HepG2 (cell line): ENCODE data around the gene RBM18. TPM values are rescaled to one million over a fixed set of nuclear protein-coding genes. Genes with fewer than 3 reads are reported as not detected.
A peak's percentile ranks its signal among the peaks of the same experiment; 100 is the strongest.

Experiments
- FLYWCH1 ChIP-seq: sonication (generic); formaldehyde crosslinking; IDR thresholded peaks from 2 replicates; pipeline ENCODE4 v1.8.1; 2023; ENCODE audit warnings: mild to moderate bottlenecking, missing genetic modification reagents
- JARID2 ChIP-seq: sonication (generic); formaldehyde crosslinking; IDR thresholded peaks from 2 replicates; pipeline ENCODE4 v1.8.1; 2023; ENCODE audit warnings: missing genetic modification reagents, inconsistent platforms; ENCODE audit not compliant: insufficient replicate concordance
- KLF16 ChIP-seq, 2 experiments: sonication (generic) in 1 of 2; formaldehyde crosslinking in 1 of 2; IDR thresholded peaks; 2 replicates each; pipeline versions ENCODE4 v1.6.1 to v1.8.0; 2016 to 2023; ENCODE audit warnings: missing genetic modification reagents in 2 of 2, missing compliant biosample characterization in 1 of 2
- LCORL ChIP-seq, 2 experiments: fragments of 450-650 bp in 1 of 2; sonication (generic) in 1 of 2; formaldehyde crosslinking in 1 of 2; IDR thresholded peaks; 2 replicates each; pipeline versions ENCODE4 v1.5.0 to v1.6.1; 2017 to 2020; ENCODE audit warnings: antibody characterized with exemption in 1 of 2, missing genetic modification reagents in 1 of 2
- MEF2D ChIP-seq: sonication (generic); formaldehyde crosslinking; IDR thresholded peaks from 2 replicates; pipeline ENCODE4 v1.5.1; 2020; ENCODE audit warnings: mild to moderate bottlenecking, missing genetic modification reagents
- MZF1 ChIP-seq: sonication (generic); formaldehyde crosslinking; IDR thresholded peaks from 2 replicates; pipeline ENCODE4 v1.8.1; 2023; ENCODE audit warnings: mild to moderate bottlenecking, missing genetic modification reagents, borderline replicate concordance
- RARA ChIP-seq: IDR thresholded peaks from 2 replicates; pipeline ENCODE4 v1.6.1; 2016; ENCODE audit warnings: missing genetic modification reagents, missing compliant biosample characterization
- SMC3 ChIP-seq: IDR thresholded peaks from 2 replicates; pipeline ENCODE4 v1.6.1; 2011; ENCODE audit warnings: low read length, improper control_type of control experiment
- SP5 ChIP-seq: IDR thresholded peaks from 2 replicates; pipeline ENCODE4 v1.6.1; 2016; ENCODE audit warnings: low read depth, borderline replicate concordance
- TBP ChIP-seq: sonication (generic); formaldehyde crosslinking; IDR thresholded peaks from 2 replicates; pipeline ENCODE4 v1.5.0; 2020; ENCODE audit warnings: missing genetic modification reagents
- TGIF2 ChIP-seq: IDR thresholded peaks from 2 replicates; pipeline ENCODE4 v1.6.1; 2016; ENCODE audit warnings: control low read depth, missing compliant biosample characterization
- ZBTB7B ChIP-seq: sonication (generic); formaldehyde crosslinking; IDR thresholded peaks from 2 replicates; pipeline ENCODE4 v1.4.0; 2020; ENCODE audit warnings: missing genetic modification reagents
- ZFP37 ChIP-seq: sonication (generic); formaldehyde crosslinking; IDR thresholded peaks from 2 replicates; pipeline ENCODE4 v1.4.0; 2020; ENCODE audit warnings: missing genetic modification reagents, borderline replicate concordance
- ZMYM2 ChIP-seq: sonication (generic); formaldehyde crosslinking; IDR thresholded peaks from 2 replicates; pipeline ENCODE4 v1.8.0; 2022; ENCODE audit warnings: mild to moderate bottlenecking, missing genetic modification reagents
- ZNF225 ChIP-seq: sonication (generic); formaldehyde crosslinking; IDR thresholded peaks from 2 replicates; pipeline ENCODE4 v1.4.0; 2020; ENCODE audit warnings: mild to moderate bottlenecking, missing genetic modification reagents
- ZNF331 ChIP-seq: sonication (generic); formaldehyde crosslinking; IDR thresholded peaks from 2 replicates; pipeline ENCODE4 v1.4.0; 2020; ENCODE audit warnings: missing genetic modification reagents
- ZNF333 ChIP-seq: sonication (generic); formaldehyde crosslinking; IDR thresholded peaks from 2 replicates; pipeline ENCODE4 v1.4.0; 2020; ENCODE audit warnings: mild to moderate bottlenecking, missing genetic modification reagents, borderline replicate concordance
- ZNF468 ChIP-seq: sonication (generic); formaldehyde crosslinking; IDR thresholded peaks from 2 replicates; pipeline ENCODE4 v1.8.0; 2022; ENCODE audit warnings: mild to moderate bottlenecking, moderate library complexity, missing genetic modification reagents
- ZNF709 ChIP-seq: sonication (generic); formaldehyde crosslinking; IDR thresholded peaks from 2 replicates; pipeline ENCODE4 v1.5.0; 2020; ENCODE audit warnings: mild to moderate bottlenecking, missing genetic modification reagents
- polyA plus RNA-seq, 8 experiments: library from polyadenylated mRNA; depleted of rRNA in 3 of 8; stranded (reverse) in 7 of 8; unstranded in 1 of 8; fragments of >200 nt; fragmentation: Illumina TruSeq in 4 of 8; extraction: Trizol in 4 of 8; gene quantifications; 2 replicates each; pipeline versions ENCODE4 v1.2.1 to v1.2.3, GENCODE V29; 2011 to 2016; ENCODE audit warnings: low read depth in 4 of 8, missing spikeins in 1 of 8, mixed read lengths in 1 of 8; ENCODE audit not compliant: insufficient read depth in 1 of 8
- total RNA-seq, 5 experiments: library from RNA; depleted of rRNA; stranded (reverse); fragments of >200 nt; fragmentation: Illumina TruSeq; extraction: Trizol; gene quantifications; 2 replicates each; pipeline ENCODE4 v1.2.3, GENCODE V29; 2016; ENCODE audit warnings: low read depth in 1 of 5
- TF ChIP-seq, protein P1 (sequence below): sonication (generic); formaldehyde crosslinking; IDR thresholded peaks from 2 replicates; pipeline ENCODE4 v1.5.0; 2020; ENCODE audit warnings: mild to moderate bottlenecking, missing genetic modification reagents
- TF ChIP-seq, protein P2 (sequence below): sonication (generic); formaldehyde crosslinking; IDR thresholded peaks from 2 replicates; pipeline ENCODE4 v1.4.0; 2020; ENCODE audit warnings: missing genetic modification reagents, borderline replicate concordance
- TF ChIP-seq, protein P3 (sequence below): IDR thresholded peaks from 2 replicates; pipeline ENCODE4 v1.6.1; 2016; ENCODE audit warnings: low read depth
- TF ChIP-seq, protein P4 (sequence below): sonication (generic); formaldehyde crosslinking; IDR thresholded peaks from 2 replicates; pipeline ENCODE4 v1.4.0; 2020; ENCODE audit warnings: missing genetic modification reagents

Gene RBM18
- total and polyA plus RNA-seq, 2 of the 13 experiments (the other 11 are each of a cell fraction or from before 2014, with no cell fraction given) = 12.6 to 16.6 TPM

DNA sequence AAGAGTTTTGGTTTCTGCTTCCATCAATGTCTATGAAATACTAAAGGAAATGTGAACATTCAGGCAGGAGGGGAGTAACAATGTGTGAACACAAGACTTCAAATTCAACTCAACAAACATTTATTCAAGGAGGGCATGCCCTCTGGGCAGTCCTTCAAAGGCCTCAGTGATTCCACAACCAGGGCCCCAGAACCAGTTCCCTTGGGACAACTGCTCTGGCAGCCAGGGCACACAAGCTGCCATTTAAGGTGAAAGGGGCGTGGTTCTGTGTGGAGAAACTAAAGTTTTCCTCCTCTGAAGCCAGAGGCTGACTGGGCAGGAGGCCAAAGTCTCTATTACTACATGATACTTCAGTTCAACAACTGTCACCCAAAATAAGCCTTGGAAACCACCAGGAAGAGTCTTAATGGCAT is 3.2 kb downstream of the RBM18 start (continued):
- TF ChIP-seq, protein P1, sequence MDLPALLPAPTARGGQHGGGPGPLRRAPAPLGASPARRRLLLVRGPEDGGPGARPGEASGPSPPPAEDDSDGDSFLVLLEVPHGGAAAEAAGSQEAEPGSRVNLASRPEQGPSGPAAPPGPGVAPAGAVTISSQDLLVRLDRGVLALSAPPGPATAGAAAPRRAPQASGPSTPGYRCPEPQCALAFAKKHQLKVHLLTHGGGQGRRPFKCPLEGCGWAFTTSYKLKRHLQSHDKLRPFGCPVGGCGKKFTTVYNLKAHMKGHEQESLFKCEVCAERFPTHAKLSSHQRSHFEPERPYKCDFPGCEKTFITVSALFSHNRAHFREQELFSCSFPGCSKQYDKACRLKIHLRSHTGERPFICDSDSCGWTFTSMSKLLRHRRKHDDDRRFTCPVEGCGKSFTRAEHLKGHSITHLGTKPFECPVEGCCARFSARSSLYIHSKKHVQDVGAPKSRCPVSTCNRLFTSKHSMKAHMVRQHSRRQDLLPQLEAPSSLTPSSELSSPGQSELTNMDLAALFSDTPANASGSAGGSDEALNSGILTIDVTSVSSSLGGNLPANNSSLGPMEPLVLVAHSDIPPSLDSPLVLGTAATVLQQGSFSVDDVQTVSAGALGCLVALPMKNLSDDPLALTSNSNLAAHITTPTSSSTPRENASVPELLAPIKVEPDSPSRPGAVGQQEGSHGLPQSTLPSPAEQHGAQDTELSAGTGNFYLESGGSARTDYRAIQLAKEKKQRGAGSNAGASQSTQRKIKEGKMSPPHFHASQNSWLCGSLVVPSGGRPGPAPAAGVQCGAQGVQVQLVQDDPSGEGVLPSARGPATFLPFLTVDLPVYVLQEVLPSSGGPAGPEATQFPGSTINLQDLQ = no peak
- TF ChIP-seq JARID2 (CRISPR knock-in tag) (no peak), MZF1 (no peak), ZBTB7B (CRISPR knock-in tag) (no peak), MEF2D (CRISPR knock-in tag) (no peak), TGIF2 (no peak), ZNF225 (no peak), LCORL (IDR thresholded peaks at IDR 0.05) (no peak), LCORL (CRISPR knock-in tag; IDR thresholded peaks at IDR 0.05) (0 out of 2 replicates have a peak, but pooled peaks have one; percentile 24), ZNF468 (CRISPR knock-in tag) (no peak), ZNF333 (CRISPR knock-in tag) (no peak), ZMYM2 (no peak), FLYWCH1 (CRISPR knock-in tag) (no peak), KLF16 (CRISPR knock-in tag; IDR thresholded peaks at IDR 0.05) (no peak), SMC3 (no peak), ZNF331 (no peak), SP5 (peak; percentile 76), ZFP37 (no peak), ZNF709 (CRISPR knock-in tag) (no peak), RARA (CRISPR knock-in tag) (peak; percentile 69), TBP (no peak)
- TF ChIP-seq, protein P2, sequence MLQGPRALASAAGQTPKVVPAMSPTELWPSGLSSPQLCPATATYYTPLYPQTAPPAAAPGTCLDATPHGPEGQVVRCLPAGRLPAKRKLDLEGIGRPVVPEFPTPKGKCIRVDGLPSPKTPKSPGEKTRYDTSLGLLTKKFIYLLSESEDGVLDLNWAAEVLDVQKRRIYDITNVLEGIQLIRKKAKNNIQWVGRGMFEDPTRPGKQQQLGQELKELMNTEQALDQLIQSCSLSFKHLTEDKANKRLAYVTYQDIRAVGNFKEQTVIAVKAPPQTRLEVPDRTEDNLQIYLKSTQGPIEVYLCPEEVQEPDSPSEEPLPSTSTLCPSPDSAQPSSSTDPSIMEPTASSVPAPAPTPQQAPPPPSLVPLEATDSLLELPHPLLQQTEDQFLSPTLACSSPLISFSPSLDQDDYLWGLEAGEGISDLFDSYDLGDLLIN (CRISPR knock-in tag) = no peak
- TF ChIP-seq, protein P3, sequence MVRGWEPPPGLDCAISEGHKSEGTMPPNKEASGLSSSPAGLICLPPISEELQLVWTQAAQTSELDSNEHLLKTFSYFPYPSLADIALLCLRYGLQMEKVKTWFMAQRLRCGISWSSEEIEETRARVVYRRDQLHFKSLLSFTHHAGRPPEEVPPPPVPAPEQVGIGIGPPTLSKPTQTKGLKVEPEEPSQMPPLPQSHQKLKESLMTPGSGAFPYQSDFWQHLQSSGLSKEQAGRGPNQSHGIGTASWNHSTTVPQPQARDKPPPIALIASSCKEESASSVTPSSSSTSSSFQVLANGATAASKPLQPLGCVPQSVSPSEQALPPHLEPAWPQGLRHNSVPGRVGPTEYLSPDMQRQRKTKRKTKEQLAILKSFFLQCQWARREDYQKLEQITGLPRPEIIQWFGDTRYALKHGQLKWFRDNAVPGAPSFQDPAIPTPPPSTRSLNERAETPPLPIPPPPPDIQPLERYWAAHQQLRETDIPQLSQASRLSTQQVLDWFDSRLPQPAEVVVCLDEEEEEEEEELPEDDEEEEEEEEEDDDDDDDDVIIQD (CRISPR knock-in tag) = peak; percentile 50; the same call in 1 of the 2 replicates
- TF ChIP-seq, protein P4, sequence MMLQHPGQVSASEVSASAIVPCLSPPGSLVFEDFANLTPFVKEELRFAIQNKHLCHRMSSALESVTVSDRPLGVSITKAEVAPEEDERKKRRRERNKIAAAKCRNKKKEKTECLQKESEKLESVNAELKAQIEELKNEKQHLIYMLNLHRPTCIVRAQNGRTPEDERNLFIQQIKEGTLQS (CRISPR knock-in tag) = no peak
